Activated T-helper 1 cell treated with anti-CD3 and anti-CD28 coated beads, Interleukin-12 subunit alpha, Interleukin-12 subunit beta, Interleukin-2, Interleukin-4 antibody, amounts not matched to agents 30 ng/mL and 10 ng/mL and 1 ng/mL, durations not matched to agents 14 hours and 24 hours and 36 hours (primary cell): ENCODE results near the gene GARNL3. TPM values are rescaled to one million over a fixed set of nuclear protein-coding genes. Genes with fewer than 3 reads are reported as not detected.

Source experiments
- DNase-seq: peaks from one replicate; pipeline ENCODE4 v3.0.0; 2021; ENCODE audit warnings: low spot score
- H3K27ac Mint-ChIP-seq: one replicate; pipeline ENCODE4 v1.8.0; 2021; ENCODE audit warnings: mild to moderate bottlenecking, mixed read lengths
- H3K27me3 Mint-ChIP-seq: one replicate; pipeline ENCODE4 v1.8.0; 2022; ENCODE audit warnings: mild to moderate bottlenecking, moderate library complexity, mixed read lengths; ENCODE audit not compliant: insufficient read depth
- H3K36me3 Mint-ChIP-seq: one replicate; pipeline ENCODE4 v1.8.0; 2021; ENCODE audit warnings: low read depth, mixed read lengths
- H3K4me1 Mint-ChIP-seq: one replicate; pipeline ENCODE4 v1.8.0; 2021; ENCODE audit warnings: low read depth, mixed read lengths
- H3K4me3 Mint-ChIP-seq: one replicate; pipeline ENCODE4 v1.8.0; 2021; ENCODE audit warnings: mild to moderate bottlenecking, moderate library complexity, mixed read lengths
- H3K9me3 Mint-ChIP-seq: one replicate; pipeline ENCODE4 v1.8.0; 2021; ENCODE audit warnings: mixed read lengths
- intact Hi-C: fragments of 100-400 bp; cut with micrococcal nuclease; formaldehyde crosslinking; loops from one replicate; pipeline ENCODE4 v1.15.1; 2024
- total RNA-seq: library from RNA; stranded (reverse); gene quantifications from 2 replicates; pipeline ENCODE4 v1.2.3, GENCODE V29; 2022

The GARNL3 gene, protein sequence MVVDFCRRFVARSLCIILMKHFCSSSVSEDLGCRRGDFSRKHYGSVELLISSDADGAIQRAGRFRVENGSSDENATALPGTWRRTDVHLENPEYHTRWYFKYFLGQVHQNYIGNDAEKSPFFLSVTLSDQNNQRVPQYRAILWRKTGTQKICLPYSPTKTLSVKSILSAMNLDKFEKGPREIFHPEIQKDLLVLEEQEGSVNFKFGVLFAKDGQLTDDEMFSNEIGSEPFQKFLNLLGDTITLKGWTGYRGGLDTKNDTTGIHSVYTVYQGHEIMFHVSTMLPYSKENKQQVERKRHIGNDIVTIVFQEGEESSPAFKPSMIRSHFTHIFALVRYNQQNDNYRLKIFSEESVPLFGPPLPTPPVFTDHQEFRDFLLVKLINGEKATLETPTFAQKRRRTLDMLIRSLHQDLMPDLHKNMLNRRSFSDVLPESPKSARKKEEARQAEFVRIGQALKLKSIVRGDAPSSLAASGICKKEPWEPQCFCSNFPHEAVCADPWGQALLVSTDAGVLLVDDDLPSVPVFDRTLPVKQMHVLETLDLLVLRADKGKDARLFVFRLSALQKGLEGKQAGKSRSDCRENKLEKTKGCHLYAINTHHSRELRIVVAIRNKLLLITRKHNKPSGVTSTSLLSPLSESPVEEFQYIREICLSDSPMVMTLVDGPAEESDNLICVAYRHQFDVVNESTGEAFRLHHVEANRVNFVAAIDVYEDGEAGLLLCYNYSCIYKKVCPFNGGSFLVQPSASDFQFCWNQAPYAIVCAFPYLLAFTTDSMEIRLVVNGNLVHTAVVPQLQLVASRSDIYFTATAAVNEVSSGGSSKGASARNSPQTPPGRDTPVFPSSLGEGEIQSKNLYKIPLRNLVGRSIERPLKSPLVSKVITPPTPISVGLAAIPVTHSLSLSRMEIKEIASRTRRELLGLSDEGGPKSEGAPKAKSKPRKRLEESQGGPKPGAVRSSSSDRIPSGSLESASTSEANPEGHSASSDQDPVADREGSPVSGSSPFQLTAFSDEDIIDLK
- 1.5 and 2.0 TPM in 2 replicates for total RNA-seq

DNA sequence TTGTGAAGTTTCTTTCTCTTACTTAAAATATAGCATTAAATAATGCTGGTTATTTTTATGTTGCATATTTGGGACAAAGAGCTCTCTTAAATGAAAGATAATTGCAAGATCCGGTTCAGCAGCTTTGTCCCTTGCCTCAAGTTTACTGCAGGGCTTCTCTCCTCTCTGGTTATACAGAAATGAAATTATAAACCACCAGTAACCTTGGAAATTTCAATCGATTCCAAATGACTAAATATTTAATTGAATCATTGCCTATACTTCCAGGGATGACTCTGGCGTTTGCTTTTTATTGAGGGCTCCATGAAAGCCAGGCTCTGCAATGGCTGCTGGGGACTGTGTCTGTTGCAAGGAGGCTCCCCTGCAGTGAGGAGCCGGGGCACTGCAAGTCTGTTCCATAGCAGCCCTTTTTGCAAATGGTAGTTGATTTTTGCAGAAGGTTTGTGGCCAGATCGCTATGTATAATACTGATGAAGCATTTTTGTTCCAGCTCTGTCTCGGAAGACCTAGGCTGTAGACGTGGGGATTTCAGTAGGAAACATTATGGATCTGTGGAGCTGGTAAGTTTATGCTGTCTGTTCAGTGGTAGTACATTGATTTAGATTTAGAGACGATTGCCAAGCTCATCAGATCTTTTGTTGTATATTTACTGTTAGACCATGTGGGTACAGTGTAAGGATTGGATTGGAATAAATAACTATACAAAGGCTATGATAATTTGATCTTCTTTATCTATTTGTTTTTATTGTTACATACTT is at the start of gene GARNL3:
Gene GARNL3, plus strand, starts transcription at position 313 of the 758 bp plus-strand sequence. Its CDS starts 104 bp downstream, at position 417.
- no peak within 1 kb of the TSS for H3K4me3 Mint-ChIP-seq
- no peak for DNase-seq
- H3K36me3 Mint-ChIP-seq = no peaks in the 10 kb centered on the region
- H3K9me3 Mint-ChIP-seq = no peaks in the 10 kb centered on the region
- no peaks in the 10 kb centered on the region for H3K4me1 Mint-ChIP-seq
- H3K27me3 Mint-ChIP-seq = peaks cover 35% of the 10 kb centered on the region
- intact Hi-C loops = no loop called here
- H3K27ac Mint-ChIP-seq = no peak within 1 kb of the TSS

DNA sequence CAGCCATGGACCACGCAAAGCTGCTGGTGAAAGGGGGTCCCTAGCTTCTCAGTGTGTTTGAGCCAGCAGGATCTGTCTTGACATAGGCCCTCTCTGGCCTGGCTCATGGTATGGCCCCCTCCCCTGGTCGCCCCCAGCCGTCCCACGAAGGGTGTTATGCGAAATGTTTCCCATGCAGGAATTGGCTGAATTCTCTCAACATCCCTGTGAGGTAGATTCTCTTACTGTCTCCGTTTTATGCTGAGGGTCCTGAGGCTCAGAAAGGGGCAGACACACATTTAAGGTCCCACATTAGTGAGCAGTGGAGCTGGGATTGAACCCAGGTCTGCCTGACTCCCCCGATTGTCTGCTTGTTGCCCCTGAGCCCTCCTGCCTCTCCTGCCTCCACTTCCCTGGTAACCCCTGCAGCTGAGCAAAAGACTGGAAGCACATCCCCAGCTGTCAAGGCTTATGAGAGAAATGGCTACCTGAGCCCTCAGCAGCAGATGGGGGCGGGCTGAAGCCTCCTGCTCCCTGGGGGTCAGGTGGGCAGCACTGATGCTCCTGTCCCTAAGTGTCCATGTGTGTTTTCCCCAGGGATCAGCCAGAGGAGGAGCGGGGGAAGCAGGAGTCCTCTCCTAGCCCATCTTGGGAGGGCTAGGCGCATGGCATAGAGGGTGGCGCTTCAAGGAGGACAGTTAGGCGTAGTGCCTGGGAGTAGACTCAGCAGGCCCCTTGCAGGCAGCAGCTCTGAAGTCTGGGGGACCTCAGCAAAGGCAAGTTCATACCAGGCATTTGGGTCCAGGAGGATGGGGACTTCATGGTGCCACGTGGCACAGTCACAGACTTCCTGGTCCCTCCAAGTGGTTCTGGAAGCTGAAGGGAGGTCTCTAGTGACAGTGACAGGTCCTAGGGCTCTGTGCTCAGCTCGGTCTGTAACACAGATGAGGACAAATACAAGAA is 49.0 kb upstream of the GARNL3 start:
- no peak overlapping the region for H3K27ac Mint-ChIP-seq
- H3K4me1 Mint-ChIP-seq = no peaks in the 10 kb centered on the region
- H3K4me3 Mint-ChIP-seq = no peak overlapping the region
- no peaks in the 10 kb centered on the region for H3K36me3 Mint-ChIP-seq
- H3K27me3 Mint-ChIP-seq = peaks cover 4% of the 10 kb centered on the region
- H3K9me3 Mint-ChIP-seq = no peaks in the 10 kb centered on the region
- DNase-seq = no peak
- intact Hi-C loops = loop anchor here (2.0 kb wide), 2 partner anchors 181 to 203 kb away; partner anchors contain the start of gene SLC2A8

DNA sequence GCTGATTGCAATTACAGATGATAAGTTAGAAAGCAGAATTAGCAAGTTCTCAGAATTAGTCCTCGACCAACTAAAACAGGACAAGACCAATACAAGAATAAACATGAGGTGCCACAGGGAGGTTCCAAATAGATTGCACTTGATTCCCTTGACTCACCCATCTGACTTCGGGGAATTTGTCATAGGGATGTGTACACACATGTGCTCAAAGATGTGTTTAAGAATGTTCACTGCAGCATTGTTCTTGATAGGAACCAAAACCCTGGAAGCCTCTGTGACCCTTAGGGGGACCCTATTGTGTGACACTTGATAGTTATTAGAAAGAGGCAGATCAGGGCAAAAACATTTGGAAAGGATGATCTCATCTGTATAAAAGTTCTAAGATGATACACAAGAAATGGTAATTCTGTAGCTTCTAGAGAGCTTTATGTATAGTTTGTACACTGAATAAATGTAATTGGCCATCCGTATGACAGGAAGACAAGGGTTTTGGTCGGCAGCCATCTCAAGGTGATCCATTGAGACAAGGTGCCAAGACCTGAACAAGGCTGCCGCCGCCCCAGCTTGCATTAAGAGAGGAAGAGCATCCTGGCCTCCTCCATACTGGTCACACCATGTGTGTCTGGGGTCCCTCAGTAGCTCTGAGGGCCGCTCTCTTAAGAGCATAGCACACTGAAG is 48.2 kb upstream of the GARNL3 start:
- no peak overlapping the region for H3K27ac Mint-ChIP-seq
- DNase-seq = no peak
- no peaks in the 10 kb centered on the region for H3K36me3 Mint-ChIP-seq
- H3K4me3 Mint-ChIP-seq = no peak overlapping the region
- H3K9me3 Mint-ChIP-seq = no peaks in the 10 kb centered on the region
- H3K4me1 Mint-ChIP-seq = peaks cover 2% of the 10 kb centered on the region
- H3K27me3 Mint-ChIP-seq = peaks cover 4% of the 10 kb centered on the region
- intact Hi-C loops = no loop called here

DNA sequence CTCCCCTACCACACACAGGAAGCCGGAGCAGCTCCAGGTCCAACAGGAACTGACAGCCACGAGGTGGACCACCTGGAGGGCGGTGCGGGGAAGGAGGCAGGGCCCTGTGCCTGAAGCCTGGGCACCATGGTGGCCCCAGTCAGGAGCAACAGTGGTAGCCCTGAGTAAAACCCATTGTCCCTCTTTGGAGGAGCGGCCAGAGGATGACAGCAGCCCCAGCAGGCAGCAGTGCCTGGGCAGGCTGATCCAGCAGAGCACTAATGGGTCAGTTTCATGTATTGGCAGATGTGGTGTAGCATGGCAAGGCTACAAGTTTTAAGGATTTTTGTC is 47.7 kb upstream of the GARNL3 start:
- H3K27ac Mint-ChIP-seq = no peak overlapping the region
- intact Hi-C loops = no loop called here
- peaks cover 4% of the 10 kb centered on the region for H3K27me3 Mint-ChIP-seq
- H3K36me3 Mint-ChIP-seq = no peaks in the 10 kb centered on the region
- no peak overlapping the region for H3K4me3 Mint-ChIP-seq
- no peak for DNase-seq
- no peaks in the 10 kb centered on the region for H3K9me3 Mint-ChIP-seq
- H3K4me1 Mint-ChIP-seq = peaks cover 6% of the 10 kb centered on the region

DNA sequence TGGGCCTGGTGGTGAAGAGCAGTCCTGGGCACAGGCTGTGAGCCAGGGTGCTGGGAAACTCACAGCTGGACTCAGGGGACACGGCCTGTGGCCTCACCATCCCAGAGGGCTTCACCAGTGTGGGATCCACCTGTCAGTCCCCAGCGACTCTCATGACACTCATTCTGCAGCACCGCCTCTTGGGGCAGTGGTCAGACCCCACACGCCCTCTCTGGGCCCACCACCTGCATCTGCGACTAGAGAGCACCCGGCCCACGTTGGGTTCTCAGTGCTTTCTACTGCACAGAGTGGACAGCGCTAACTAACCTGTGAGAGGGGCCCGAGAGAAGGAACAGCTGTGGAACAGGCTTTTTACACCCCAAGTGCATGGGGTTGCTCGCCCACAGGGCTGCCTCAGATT is 45.8 kb upstream of the GARNL3 start:
- Mint-ChIP-seq H3K27ac (no peak overlapping the region), H3K36me3 (no peaks in the 10 kb centered on the region), H3K4me3 (no peak overlapping the region), H3K4me1 (peaks cover 12% of the 10 kb centered on the region), H3K27me3 (peaks cover 20% of the 10 kb centered on the region), H3K9me3 (no peaks in the 10 kb centered on the region)
- no peak for DNase-seq
- intact Hi-C loops = no loop called here

DNA sequence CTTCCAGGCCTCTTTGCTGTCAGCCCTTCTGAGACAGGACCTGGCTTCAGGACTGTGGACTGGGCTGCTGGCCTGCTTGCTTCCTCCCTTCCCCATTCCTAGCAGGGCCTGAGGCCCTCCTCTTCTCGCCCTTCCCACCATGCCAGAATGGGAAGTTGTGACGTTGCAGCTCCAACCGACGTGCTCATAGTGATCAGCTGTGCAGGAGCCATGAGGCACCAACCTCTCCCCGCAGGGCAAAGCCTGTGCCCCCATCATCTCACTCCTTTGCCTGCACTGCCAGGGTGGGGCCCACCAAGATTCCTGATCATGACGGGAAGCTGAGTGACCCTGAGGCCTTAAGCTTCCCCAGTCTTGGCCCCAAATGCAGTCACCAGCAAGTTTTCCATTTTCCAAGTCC is 45.1 kb upstream of the GARNL3 start:
- H3K9me3 Mint-ChIP-seq = no peaks in the 10 kb centered on the region
- no peaks in the 10 kb centered on the region for H3K36me3 Mint-ChIP-seq
- no peak for DNase-seq
- intact Hi-C loops = no loop called here
- peaks cover 12% of the 10 kb centered on the region for H3K4me1 Mint-ChIP-seq
- H3K27me3 Mint-ChIP-seq = peaks cover 26% of the 10 kb centered on the region
- H3K4me3 Mint-ChIP-seq = no peak overlapping the region
- no peak overlapping the region for H3K27ac Mint-ChIP-seq

DNA sequence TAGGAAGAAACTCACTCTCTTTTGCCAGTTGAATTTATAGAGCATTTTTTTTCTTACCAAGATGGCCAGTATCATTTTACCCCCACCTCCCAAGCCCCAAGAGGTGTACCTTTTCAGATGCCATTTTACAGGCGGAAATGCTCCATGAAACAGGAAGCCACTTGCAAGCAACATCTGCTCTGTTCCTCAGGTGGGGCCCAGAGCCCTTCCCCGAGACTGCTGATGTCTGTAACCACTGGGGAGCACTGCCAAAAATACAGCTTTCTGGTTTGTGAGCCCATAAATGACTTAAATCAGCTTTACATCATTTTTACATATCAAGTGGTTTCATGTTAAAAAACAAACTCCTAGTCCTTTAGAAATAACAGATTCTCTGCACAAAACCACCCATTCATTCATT is 42.9 kb upstream of the GARNL3 start:
- Mint-ChIP-seq H3K4me1 (peaks cover 17% of the 10 kb centered on the region), H3K27ac (no peak overlapping the region), H3K9me3 (no peaks in the 10 kb centered on the region), H3K36me3 (no peaks in the 10 kb centered on the region), H3K27me3 (peaks cover 32% of the 10 kb centered on the region), H3K4me3 (no peak overlapping the region)
- no peak for DNase-seq
- intact Hi-C loops = loop anchor here (10.0 kb wide), 3 partner anchors 233 to 1813 kb away; partner anchors contain the start of genes LRSAM1, MIGA2, RPL12 and SH2D3C

DNA sequence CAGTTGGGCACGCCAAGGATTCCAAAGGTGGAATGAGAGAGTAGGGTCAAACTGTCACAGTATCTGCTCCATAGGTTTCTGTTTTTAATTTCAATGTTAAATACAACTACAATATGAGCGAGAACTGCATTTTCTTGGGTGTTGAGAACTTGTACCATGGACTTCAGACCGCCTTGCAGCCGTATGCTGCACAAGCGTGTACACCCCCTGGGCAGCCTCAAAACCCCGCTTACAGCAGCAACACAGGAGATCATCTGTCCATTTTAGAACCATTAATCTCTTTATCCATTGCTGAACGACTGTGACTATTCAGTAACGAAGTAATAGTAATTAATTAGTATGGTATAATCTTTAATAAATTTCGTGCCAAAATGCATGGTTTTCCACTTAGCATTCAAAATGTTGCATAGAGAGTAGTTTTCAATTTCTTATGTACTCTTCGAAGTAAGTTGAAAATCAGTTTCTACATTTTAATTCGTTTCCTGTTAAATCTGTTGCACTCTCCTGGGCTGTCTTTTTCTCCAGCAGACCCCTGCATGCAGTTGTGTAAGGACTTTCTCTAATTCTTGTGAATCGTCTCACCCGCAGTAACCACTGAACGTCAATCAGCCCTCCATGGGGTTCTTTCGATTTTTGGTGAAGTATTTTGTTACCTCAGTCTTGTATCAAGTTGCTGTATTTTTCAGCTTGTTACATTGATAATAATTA is 42.0 kb upstream of the GARNL3 start:
- Mint-ChIP-seq H3K27me3 (peaks cover 39% of the 10 kb centered on the region), H3K4me3 (no peak overlapping the region), H3K36me3 (no peaks in the 10 kb centered on the region), H3K4me1 (peaks cover 18% of the 10 kb centered on the region), H3K27ac (no peak overlapping the region), H3K9me3 (no peaks in the 10 kb centered on the region)
- no peak for DNase-seq
- intact Hi-C loops = loop anchor here (10.0 kb wide), 3 partner anchors 232 to 1812 kb away; partner anchors contain the start of genes LRSAM1, MIGA2, RPL12 and SH2D3C

DNA sequence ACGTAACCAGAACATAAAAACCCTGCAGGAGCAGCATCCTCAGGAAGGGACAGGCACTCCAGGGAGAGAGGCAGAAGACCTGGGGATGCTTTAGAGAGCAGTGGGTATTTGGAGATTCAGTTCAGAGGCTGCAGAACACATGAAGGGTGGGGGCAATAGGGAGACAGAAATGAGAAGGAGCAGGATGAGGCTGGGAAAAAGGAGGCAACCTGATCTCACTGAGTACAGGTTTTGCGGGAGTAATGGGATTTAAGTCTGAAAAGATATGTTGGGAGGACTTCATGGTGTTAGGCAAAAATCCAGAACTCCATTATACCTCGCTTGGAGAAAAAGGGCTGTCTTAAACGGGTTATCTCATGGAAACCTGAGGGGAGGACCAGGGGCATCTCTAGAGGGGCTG is 41.3 kb upstream of the GARNL3 start:
- intact Hi-C loops = loop anchor here (10.0 kb wide), 3 partner anchors 232 to 1812 kb away; partner anchors contain the start of genes LRSAM1, MIGA2, RPL12 and SH2D3C
- H3K4me1 Mint-ChIP-seq = peaks cover 18% of the 10 kb centered on the region
- H3K36me3 Mint-ChIP-seq = no peaks in the 10 kb centered on the region
- peak overlapping the region; percentile 37 for H3K4me3 Mint-ChIP-seq
- no peaks in the 10 kb centered on the region for H3K9me3 Mint-ChIP-seq
- H3K27ac Mint-ChIP-seq = peak overlapping the region; percentile 13
- H3K27me3 Mint-ChIP-seq = peaks cover 42% of the 10 kb centered on the region
- no peak for DNase-seq

DNA sequence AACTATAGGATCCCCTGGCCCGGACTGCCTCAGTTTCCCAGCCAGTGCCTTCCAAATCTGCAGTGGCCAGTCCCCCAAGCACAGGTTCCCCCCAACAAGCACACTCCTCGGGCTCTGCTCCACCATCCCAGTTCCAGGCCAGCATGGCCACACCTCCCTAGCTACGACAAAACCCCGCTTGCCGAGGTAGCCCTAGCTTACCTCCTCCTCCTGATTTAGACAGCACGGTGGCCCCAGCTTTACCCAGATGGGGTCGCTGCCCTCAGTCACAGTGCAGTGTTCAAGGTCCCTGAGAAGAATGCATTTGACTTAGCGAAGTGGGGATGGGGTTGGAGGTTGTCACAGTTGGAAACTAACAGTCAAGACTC is 40.8 kb upstream of the GARNL3 start:
- Mint-ChIP-seq H3K36me3 (no peaks in the 10 kb centered on the region), H3K4me3 (peak overlapping the region; percentile 85), H3K27ac (no peak overlapping the region), H3K4me1 (peaks cover 18% of the 10 kb centered on the region), H3K9me3 (no peaks in the 10 kb centered on the region), H3K27me3 (peaks cover 42% of the 10 kb centered on the region)
- no peak for DNase-seq
- intact Hi-C loops = loop anchor here (1.0 to 10.0 kb wide), 10 partner anchors 22 to 1811 kb away; partner anchors contain the start of genes LRSAM1, MIGA2, RALGPS1 and RPL12
